Measurements from ENCODE around the gene MAGI3. TPM values are rescaled to one million over a fixed set of nuclear protein-coding genes. Genes with fewer than 3 reads are reported as not detected.

Gene MAGI3
- polyA plus RNA-seq, 1 donor from 2014 or later: 10.8 TPM

GRCh38 chr1:113615425-113615824, 225.1 kb downstream of the MAGI3 start:
- Histone ChIP-seq H3K4me3 (ENCODE audit: low read length) (no peak overlapping the region), H4K20me1 (ENCODE audit: insufficient read depth) (no peaks in the 10 kb centered on the region), H3K4me2 (ENCODE audit: low read length) (no peak overlapping the region), H3K27me3 (ENCODE audit: insufficient read depth, low read depth, low read length) (no peaks in the 10 kb centered on the region), H3K9ac (ENCODE audit: low read length) (no peak overlapping the region), H3K9me2 (ENCODE audit: insufficient read depth, low read length) (no peaks in the 10 kb centered on the region), H3K27ac (ENCODE audit: low read length) (no peak overlapping the region), H3K36me3 (ENCODE audit: insufficient read depth, low read length) (no peaks in the 10 kb centered on the region), H3K9me3 (ENCODE audit: low read length) (no peaks in the 10 kb centered on the region), H3F3A (ENCODE audit: insufficient read depth, low read length, poor library complexity, severe bottlenecking) (no peaks in the 10 kb centered on the region), H2AFZ (ENCODE audit: low read depth, low read length) (no peak overlapping the region), H3K79me2 (replicated peaks; ENCODE audit: insufficient read depth, low read length) (no peaks in the 10 kb centered on the region)
- TF ChIP-seq REST (IDR thresholded peaks at IDR 0.05; ENCODE audit: borderline replicate concordance) (no peak), SMC3 (conservative IDR thresholded peaks at IDR 0.05; ENCODE audit: poor library complexity) (no peak), POLR2AphosphoS5 (IDR thresholded peaks at IDR 0.05) (no peak), EP300 (conservative IDR thresholded peaks at IDR 0.05; ENCODE audit: poor library complexity, severe bottlenecking) (no peak), EZH2 (IDR thresholded peaks at IDR 0.05; ENCODE audit: borderline replicate concordance, insufficient read depth, low read length, poor library complexity, severe bottlenecking) (no peak), RAD21 (conservative IDR thresholded peaks at IDR 0.05) (no peak), CTCF (IDR thresholded peaks at IDR 0.05; ENCODE audit: poor library complexity, severe bottlenecking) (no peak), TAF1 (IDR thresholded peaks at IDR 0.05; ENCODE audit: low read depth) (no peak), MXI1 (conservative IDR thresholded peaks at IDR 0.05; ENCODE audit: poor library complexity, severe bottlenecking) (no peak)

GRCh38 chr1:113616156-113616555, 225.8 kb downstream of the MAGI3 start:
- H4K20me1 ChIP-seq (ENCODE audit: insufficient read depth): no peaks in the 10 kb centered on the region
- no peaks in the 10 kb centered on the region for H3F3A ChIP-seq (ENCODE audit: insufficient read depth, low read length, poor library complexity, severe bottlenecking)
- no peak overlapping the region for H3K4me3 ChIP-seq (ENCODE audit: low read length)
- no peak for TF ChIP-seq TAF1 (IDR thresholded peaks at IDR 0.05; ENCODE audit: low read depth)
- TF ChIP-seq EZH2 (IDR thresholded peaks at IDR 0.05; ENCODE audit: borderline replicate concordance, insufficient read depth, low read length, poor library complexity, severe bottlenecking): no peak
- no peak for TF ChIP-seq POLR2AphosphoS5 (IDR thresholded peaks at IDR 0.05)
- TF ChIP-seq MXI1 (conservative IDR thresholded peaks at IDR 0.05; ENCODE audit: poor library complexity, severe bottlenecking): no peak
- TF ChIP-seq RAD21 (conservative IDR thresholded peaks at IDR 0.05): no peak
- no peak for TF ChIP-seq SMC3 (conservative IDR thresholded peaks at IDR 0.05; ENCODE audit: poor library complexity)
- no peak for TF ChIP-seq EP300 (conservative IDR thresholded peaks at IDR 0.05; ENCODE audit: poor library complexity, severe bottlenecking)
- no peak for TF ChIP-seq REST (IDR thresholded peaks at IDR 0.05; ENCODE audit: borderline replicate concordance)
- TF ChIP-seq CTCF (IDR thresholded peaks at IDR 0.05; ENCODE audit: poor library complexity, severe bottlenecking): no peak
- no peak overlapping the region for H3K27ac ChIP-seq (ENCODE audit: low read length)
- H3K9me2 ChIP-seq (ENCODE audit: insufficient read depth, low read length): no peaks in the 10 kb centered on the region
- H3K79me2 ChIP-seq (replicated peaks; ENCODE audit: insufficient read depth, low read length): no peaks in the 10 kb centered on the region
- no peak overlapping the region for H3K9ac ChIP-seq (ENCODE audit: low read length)
- no peak overlapping the region for H3K4me2 ChIP-seq (ENCODE audit: low read length)
- H3K36me3 ChIP-seq (ENCODE audit: insufficient read depth, low read length): no peaks in the 10 kb centered on the region
- no peaks in the 10 kb centered on the region for H3K9me3 ChIP-seq (ENCODE audit: low read length)
- H2AFZ ChIP-seq (ENCODE audit: low read depth, low read length): no peak overlapping the region
- no peaks in the 10 kb centered on the region for H3K27me3 ChIP-seq (ENCODE audit: insufficient read depth, low read depth, low read length)

Data from neural cell (in vitro differentiated cells).